Measurements from ENCODE around the gene MANBA. TPM values are rescaled to one million over a fixed set of nuclear protein-coding genes. Genes with fewer than 3 reads are reported as not detected.

MANBA gene
- total and polyA plus RNA-seq, 2 of the 4 experiments (the other 2 are of a cell fraction), result 11.5 to 17.2 TPM

- Histone ChIP-seq H3K4me1 (ENCODE audit: control insufficient read depth, insufficient read depth, low read length) (peaks cover 2% of the 10 kb centered on the region), H3K23ac (ENCODE audit: low read depth, low read length) (no peak overlapping the region), H2AK5ac (ENCODE audit: low read depth, low read length) (no peak overlapping the region), H4K5ac (ENCODE audit: low read depth, low read length) (no peak overlapping the region), H2BK120ac (ENCODE audit: low read depth, low read length) (no peak overlapping the region), H3K27ac (ENCODE audit: insufficient read depth, low read length) (no peak overlapping the region), H2AFZ (replicated peaks; ENCODE audit: low read length, poor library complexity) (no peak overlapping the region), H3K4me2 (ENCODE audit: low read depth, low read length) (no peak overlapping the region), H3K9ac (ENCODE audit: low read depth, low read length) (no peak overlapping the region), H4K8ac (ENCODE audit: low read depth in 2 of 2, low read length in 2 of 2) (no peak overlapping the region), H3K36me3 (ENCODE audit: control insufficient read depth, insufficient read depth, low read length) (peaks cover 16% of the 10 kb centered on the region), H2BK15ac (ENCODE audit: low read depth, low read length) (no peak overlapping the region), H3K18ac (ENCODE audit: low read depth, low read length) (no peak overlapping the region), H3K9me1 (ENCODE audit: insufficient read depth, low read length) (peaks cover 5% of the 10 kb centered on the region; the same call in 1 of the 2 replicates), H3K27me3 (ENCODE audit: control insufficient read depth, insufficient read depth, low read length) (no peaks in the 10 kb centered on the region), H4K20me1 (ENCODE audit: insufficient read depth, low read length) (no peaks in the 10 kb centered on the region), H4K91ac (ENCODE audit: insufficient read depth, low read depth, low read length) (no peak overlapping the region), H2BK20ac (ENCODE audit: low read depth, low read length) (no peak overlapping the region), H3K14ac (replicated peaks; ENCODE audit: low read depth, low read length) (no peak overlapping the region), H2AK9ac (replicated peaks; ENCODE audit: low read depth, low read length, poor library complexity) (no peak overlapping the region), H2BK5ac (ENCODE audit: low read depth, low read length, poor library complexity, severe bottlenecking) (no peak overlapping the region), H3K4ac (ENCODE audit: low read depth, low read length) (no peak overlapping the region), H3K9me3 (ENCODE audit: control insufficient read depth, insufficient read depth, low read length) (no peaks in the 10 kb centered on the region), H3K56ac (ENCODE audit: extremely low read depth, insufficient read depth, low read length) (no peak overlapping the region), H3K4me3 (ENCODE audit: insufficient read depth, low read depth, low read length) (no peak overlapping the region), H3K79me1 (ENCODE audit: low read depth in 1 of 2, low read length in 2 of 2) (0 out of 4 replicates have a peak, but pooled peaks cover 0 to 6% of the 10 kb centered on the region in 2 experiments)
- no peak for ATAC-seq (ENCODE audit: low read depth)
- no peak for TF ChIP-seq FOS (IDR thresholded peaks at IDR 0.05; ENCODE audit: low read depth, low read length)
- no peak for TF ChIP-seq SMC3 (IDR thresholded peaks at IDR 0.05; ENCODE audit: low read depth, low read length)
- no peak for TF ChIP-seq POLR2A (IDR thresholded peaks at IDR 0.05; ENCODE audit: low read depth, low read length)
- TF ChIP-seq MAFK (IDR thresholded peaks at IDR 0.05; ENCODE audit: low read depth, low read length), result no peak
- no peak for TF ChIP-seq RFX5 (IDR thresholded peaks at IDR 0.05; ENCODE audit: low read depth, low read length)
- no peak for TF ChIP-seq BHLHE40 (IDR thresholded peaks at IDR 0.05; ENCODE audit: low read depth, low read length)
- ChIA-PET CTCF (interaction anchor here (0.6 kb wide), 1 partner anchor 45 kb away, joined by 3 read pairs; no protein-coding TSS in a partner anchor), POLR2A (ENCODE audit: unreplicated experiment) (no interaction called here)
- DNase-seq, result no peak
- in situ Hi-C loops (cut with MboI; ENCODE audit: low sequenced_read_pairs) (no loop called here), dilution Hi-C loops (cut with HindIII; ENCODE audit: low sequenced_read_pairs, unreplicated experiment) (no loop called here), intact Hi-C loops (cut with micrococcal nuclease) (no loop called here)
- WGBS, 2 experiments (ENCODE audit: extremely low coverage in 2 of 2, insufficient read length in 1 of 2), result no CpG with 5 or more reads among the region's 1 CpG
- no TSS peak for BruUV-seq (replicated peaks)
These were observed 93.8 kb downstream of the MANBA start for GRCh38 chr4:102667001-102667400.
